Skeletal muscle cell (primary cell): Measurements from ENCODE around the gene RGPD5.
"Not testable (repeated sequence)": the region's sequence is repeated elsewhere in the genome, so short reads cannot be mapped to it uniquely, and the experiment has no call there.

Source experiments
- DNase-seq: peaks from one replicate; pipeline ENCODE4 v3.0.0-alpha.2; 2010; ENCODE audit warnings: low read depth
- H3K4me3 ChIP-seq: 2 replicates; pipeline ENCODE4 v1.5.1; 2011; ENCODE audit warnings: low read depth, mild to moderate bottlenecking, control low read depth, low read length, moderate library complexity

RGPD5 gene

GRCh38 chr2:109889909-109890308, 95.8 kb downstream of the RGPD5 start:
- not testable (repeated sequence) for DNase-seq, H3K4me3 ChIP-seq

- H3K4me3 ChIP-seq, DNase-seq: not testable (repeated sequence)
Observed at GRCh38 chr2:109891024-109891423, 96.9 kb downstream of the RGPD5 start.

GRCh38 chr2:109893736-109894135, 99.6 kb downstream of the RGPD5 start:
- H3K4me3 ChIP-seq = not testable (repeated sequence)

GRCh38 chr2:109894141-109894540, 100.0 kb downstream of the RGPD5 start:
- not testable (repeated sequence) for H3K4me3 ChIP-seq, DNase-seq

More at GRCh38 chr2:109893736-109894135, 99.6 kb downstream of the RGPD5 start:
- not testable (repeated sequence) for DNase-seq

GRCh38 chr2:109895090-109895869, 101.2 kb downstream of the RGPD5 start:
- DNase-seq, H3K4me3 ChIP-seq: not testable (repeated sequence)

- not testable (repeated sequence) for DNase-seq, H3K4me3 ChIP-seq
Observed at GRCh38 chr2:109896212-109896611, 102.1 kb downstream of the RGPD5 start.

GRCh38 chr2:109897769-109898461, 103.8 kb downstream of the RGPD5 start:
- not testable (repeated sequence) for DNase-seq, H3K4me3 ChIP-seq

GRCh38 chr2:109898462-109899336, 104.6 kb downstream of the RGPD5 start, which contains the start of gene LIMS3:
Gene LIMS3 (plus strand): TSS chr2:109898688. CDS start chr2:109898729, 41 bp downstream.
- H3K4me3 ChIP-seq, DNase-seq: not testable (repeated sequence)

GRCh38 chr2:109905796-109906195, 111.7 kb downstream of the RGPD5 start:
- not testable (repeated sequence) for DNase-seq, H3K4me3 ChIP-seq
